Natural killer cell (primary cell): ENCODE data around the gene SH3PXD2B. TPM values are rescaled to one million over a fixed set of nuclear protein-coding genes. Genes with fewer than 3 reads are reported as not detected.

ENCODE experiments used
- ATAC-seq, 3 donors: fragments of 150-1000 bp in 2 of 3; fragments of 200-7000 bp in 1 of 3; cut with Tn5 transposase; 1 replicate in 1 of 3; 2 replicates in 2 of 3; pipeline ENCODE4 v1.10.0; 2021; ENCODE audit warnings: mild to moderate bottlenecking in 2 of 3, moderate library complexity in 2 of 3
- DNase-seq, 2 donors: peaks; one replicate each; pipeline versions ENCODE4 v3.0.0 to v3.0.0-alpha.2; 2013 to 2021; ENCODE audit warnings: mixed read lengths in 1 of 2
- H3K27ac ChIP-seq: one replicate; pipeline ENCODE4 v1.5.1; 2013; ENCODE audit warnings: mild to moderate bottlenecking, low read length
- H3K27me3 ChIP-seq: one replicate; pipeline ENCODE4 v1.6.1; 2013; ENCODE audit warnings: low read length; ENCODE audit not compliant: control insufficient read depth, insufficient read depth
- H3K36me3 ChIP-seq: one replicate; pipeline ENCODE4 v1.6.1; 2013; ENCODE audit warnings: low read length; ENCODE audit not compliant: control insufficient read depth, insufficient read depth
- H3K4me1 ChIP-seq: one replicate; pipeline ENCODE4 v1.6.1; 2013; ENCODE audit warnings: low read length; ENCODE audit not compliant: control insufficient read depth, insufficient read depth
- H3K4me3 ChIP-seq: one replicate; pipeline ENCODE4 v1.5.1; 2013; ENCODE audit warnings: low read length
- H3K9me3 ChIP-seq: one replicate; pipeline ENCODE4 v1.6.1; 2013; ENCODE audit warnings: low read length; ENCODE audit not compliant: control insufficient read depth, insufficient read depth
- H3K27ac Mint-ChIP-seq, 2 donors: one replicate each; pipeline ENCODE4 v1.8.0; 2022; ENCODE audit warnings: mild to moderate bottlenecking in 2 of 2, mixed read lengths in 2 of 2, moderate library complexity in 1 of 2
- H3K27me3 Mint-ChIP-seq, 2 donors: one replicate each; pipeline ENCODE4 v1.8.0; 2022; ENCODE audit warnings: low read depth in 2 of 2, mixed read lengths in 2 of 2
- H3K36me3 Mint-ChIP-seq: one replicate; pipeline ENCODE4 v1.8.0; 2022; ENCODE audit warnings: mixed read lengths
- H3K4me1 Mint-ChIP-seq, 2 donors: one replicate each; pipeline ENCODE4 v1.8.0; 2022; ENCODE audit warnings: mixed read lengths in 2 of 2
- H3K4me3 Mint-ChIP-seq: one replicate; pipeline ENCODE4 v1.8.0; 2022; ENCODE audit warnings: mild to moderate bottlenecking, moderate library complexity, mixed read lengths
- H3K9me3 Mint-ChIP-seq, 2 donors: one replicate each; pipeline ENCODE4 v1.8.0; 2022; ENCODE audit warnings: mixed read lengths in 2 of 2
- whole genome bisulfite sequencing: methylation state at CpG from one replicate; pipeline ENCODE4 v1.1.7; 2013; ENCODE audit warnings: missing lambda C conversion rate; ENCODE audit not compliant: insufficient coverage; 5-methylcytosine and 5-hydroxymethylcytosine counted together
- intact Hi-C: fragments of 100-400 bp; cut with micrococcal nuclease; formaldehyde crosslinking; loops from one replicate; pipeline ENCODE4 v1.14.2; 2022
- total RNA-seq, 4 donors: library from RNA; stranded (reverse); fragments of 120-200 nt in 1 of 4; gene quantifications; one replicate each; pipeline versions ENCODE4 v1.2.3 to v1.2.4, GENCODE V29; 2013 to 2022
- TF ChIP-seq, protein P1 (sequence below): fragments of 200-600 bp; IDR thresholded peaks from one replicate; pipeline ENCODE4 v1.8.0; 2022; ENCODE audit warnings: antibody characterized with exemption

Gene SH3PXD2B
- total RNA-seq, 3 donors from 2014 or later (not counting 1 experiment from before 2014, with no cell fraction given), result 0.25 to 0.35 TPM; not detected in 1

DNA sequence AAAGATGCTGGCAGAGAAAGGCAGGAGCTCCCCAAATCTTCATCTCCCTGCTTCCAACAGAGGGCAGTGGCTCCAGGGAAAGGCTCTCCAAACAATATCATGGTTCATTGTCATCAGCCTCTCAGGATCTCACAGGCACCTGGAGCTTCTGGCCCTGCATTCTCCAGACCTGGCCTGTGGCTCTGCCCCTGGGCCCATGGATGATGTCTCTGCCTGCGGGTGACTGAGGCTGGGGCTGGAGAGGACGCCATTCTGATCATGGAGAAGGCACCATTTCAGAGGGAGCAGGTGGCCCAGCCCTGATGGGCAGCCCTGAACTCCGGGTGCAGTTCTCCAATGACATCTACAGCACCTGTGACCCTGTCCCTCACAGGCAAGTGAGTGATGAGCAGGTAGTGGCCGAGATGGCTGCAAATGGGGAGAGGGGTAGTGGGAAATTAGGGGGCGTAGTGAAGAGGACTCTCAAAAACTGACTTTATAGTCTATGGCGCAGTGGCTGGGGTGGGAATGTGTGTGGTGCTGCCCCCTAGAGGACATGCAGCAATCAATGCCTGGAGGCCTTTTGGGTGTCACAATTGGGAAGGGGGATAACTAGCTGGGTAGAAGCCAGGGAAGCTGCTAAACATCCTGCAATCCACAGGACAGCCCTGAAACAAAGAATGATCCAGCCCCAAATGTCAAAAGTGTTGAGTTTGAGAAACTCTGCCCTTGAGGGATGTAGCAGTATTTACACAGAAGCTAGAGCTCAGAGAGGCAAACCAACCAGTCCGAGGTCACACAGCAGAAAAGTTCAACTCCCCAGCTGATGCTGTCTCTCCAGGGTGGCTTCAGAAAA lies 3.2 kb downstream of the SH3PXD2B start:
- TF ChIP-seq, protein P1, sequence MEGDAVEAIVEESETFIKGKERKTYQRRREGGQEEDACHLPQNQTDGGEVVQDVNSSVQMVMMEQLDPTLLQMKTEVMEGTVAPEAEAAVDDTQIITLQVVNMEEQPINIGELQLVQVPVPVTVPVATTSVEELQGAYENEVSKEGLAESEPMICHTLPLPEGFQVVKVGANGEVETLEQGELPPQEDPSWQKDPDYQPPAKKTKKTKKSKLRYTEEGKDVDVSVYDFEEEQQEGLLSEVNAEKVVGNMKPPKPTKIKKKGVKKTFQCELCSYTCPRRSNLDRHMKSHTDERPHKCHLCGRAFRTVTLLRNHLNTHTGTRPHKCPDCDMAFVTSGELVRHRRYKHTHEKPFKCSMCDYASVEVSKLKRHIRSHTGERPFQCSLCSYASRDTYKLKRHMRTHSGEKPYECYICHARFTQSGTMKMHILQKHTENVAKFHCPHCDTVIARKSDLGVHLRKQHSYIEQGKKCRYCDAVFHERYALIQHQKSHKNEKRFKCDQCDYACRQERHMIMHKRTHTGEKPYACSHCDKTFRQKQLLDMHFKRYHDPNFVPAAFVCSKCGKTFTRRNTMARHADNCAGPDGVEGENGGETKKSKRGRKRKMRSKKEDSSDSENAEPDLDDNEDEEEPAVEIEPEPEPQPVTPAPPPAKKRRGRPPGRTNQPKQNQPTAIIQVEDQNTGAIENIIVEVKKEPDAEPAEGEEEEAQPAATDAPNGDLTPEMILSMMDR, result peak; percentile 59
- H3K4me1 ChIP-seq, result peaks cover 12% of the 10 kb centered on the region
- 76% methylated on average over 7 of the region's 7 CpGs for WGBS
- Mint-ChIP-seq H3K9me3 (no peaks in the 10 kb centered on the region), H3K27me3 (peaks cover 38 to 45% of the 10 kb centered on the region in 2 donors), H3K36me3 (no peaks in the 10 kb centered on the region), H3K27ac (no peak overlapping the region), H3K4me3 (no peak overlapping the region), H3K4me1 (peaks cover 14% of the 10 kb centered on the region in 2 donors)
- H3K36me3 ChIP-seq, result no peaks in the 10 kb centered on the region
- H3K27me3 ChIP-seq, result peaks cover 7% of the 10 kb centered on the region
- ATAC-seq (peak in 1 of 3 donors; percentile 26), DNase-seq (peak in 1 of 2 donors; percentile 64)
- intact Hi-C loops, result no loop called here
- no peak overlapping the region for H3K27ac ChIP-seq
- H3K4me3 ChIP-seq, result no peak overlapping the region
- H3K9me3 ChIP-seq, result no peaks in the 10 kb centered on the region

DNA sequence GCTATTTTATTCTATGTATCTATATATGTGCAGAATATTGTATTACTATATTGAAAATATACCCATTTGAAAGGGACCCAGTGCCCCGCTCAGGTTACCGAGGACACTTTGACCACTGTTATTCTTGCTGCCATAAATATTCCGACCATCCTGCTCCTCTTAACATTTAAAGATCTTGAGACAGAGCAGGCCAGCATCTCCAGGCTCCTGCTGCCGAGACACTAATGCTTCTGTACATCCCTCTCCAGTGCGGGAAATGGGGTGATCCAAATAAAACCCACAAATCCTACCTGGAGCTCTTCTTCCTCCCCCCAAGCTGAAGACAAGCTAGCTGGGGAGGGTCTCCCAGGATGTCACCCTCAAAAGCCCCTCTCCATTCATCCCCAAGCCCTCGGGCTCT lies 3.9 kb downstream of the SH3PXD2B start:
- 93% methylated on average over 6 of the region's 6 CpGs for WGBS
- no peak overlapping the region for H3K4me3 Mint-ChIP-seq
- ATAC-seq (no peak), DNase-seq (no peak)
- Histone ChIP-seq H3K4me3 (no peak overlapping the region), H3K36me3 (no peaks in the 10 kb centered on the region), H3K9me3 (no peaks in the 10 kb centered on the region), H3K27me3 (peaks cover 7% of the 10 kb centered on the region), H3K27ac (no peak overlapping the region), H3K4me1 (peaks cover 12% of the 10 kb centered on the region)
- intact Hi-C loops, result no loop called here
- H3K27me3 Mint-ChIP-seq, result peaks cover 38 to 44% of the 10 kb centered on the region in 2 donors
- H3K27ac Mint-ChIP-seq, result no peak overlapping the region
- TF ChIP-seq, protein P1, result no peak
- peaks cover 14% of the 10 kb centered on the region in 2 donors for H3K4me1 Mint-ChIP-seq
- H3K9me3 Mint-ChIP-seq, result no peaks in the 10 kb centered on the region
- no peaks in the 10 kb centered on the region for H3K36me3 Mint-ChIP-seq

GRCh38 chr5:172448999-172449398 lies 5.3 kb downstream of the SH3PXD2B start:
- peaks cover 45 to 53% of the 10 kb centered on the region in 2 donors for H3K27me3 Mint-ChIP-seq
- H3K9me3 Mint-ChIP-seq, result no peaks in the 10 kb centered on the region
- Histone ChIP-seq H3K9me3 (no peaks in the 10 kb centered on the region), H3K4me1 (peaks cover 8% of the 10 kb centered on the region), H3K4me3 (no peak overlapping the region), H3K27ac (no peak overlapping the region), H3K36me3 (no peaks in the 10 kb centered on the region), H3K27me3 (peaks cover 12% of the 10 kb centered on the region)
- H3K27ac Mint-ChIP-seq, result no peak overlapping the region
- TF ChIP-seq, protein P1, result no peak
- intact Hi-C loops, result no loop called here
- ATAC-seq (no peak), DNase-seq (no peak)
- H3K4me1 Mint-ChIP-seq, result peaks cover 11 to 13% of the 10 kb centered on the region in 2 donors
- WGBS, result 67% methylated on average over 5 of the region's 5 CpGs
- no peak overlapping the region for H3K4me3 Mint-ChIP-seq
- H3K36me3 Mint-ChIP-seq, result no peaks in the 10 kb centered on the region
